Natural killer cell (primary cell): ENCODE results near the gene PHLDB2. TPM values are rescaled to one million over a fixed set of nuclear protein-coding genes. Genes with fewer than 3 reads are reported as not detected.
"Not testable (repeated sequence)": the region's sequence is repeated elsewhere in the genome, so short reads cannot be mapped to it uniquely, and the experiment has no call there.

Experiments
- ATAC-seq, 3 donors: fragments of 150-1000 bp in 2 of 3; fragments of 200-7000 bp in 1 of 3; cut with Tn5 transposase; 1 replicate in 1 of 3; 2 replicates in 2 of 3; pipeline ENCODE4 v1.10.0; 2021; ENCODE audit warnings: mild to moderate bottlenecking in 2 of 3, moderate library complexity in 2 of 3
- DNase-seq, 2 donors: peaks; one replicate each; pipeline versions ENCODE4 v3.0.0 to v3.0.0-alpha.2; 2013 to 2021; ENCODE audit warnings: mixed read lengths in 1 of 2
- H3K27ac ChIP-seq: one replicate; pipeline ENCODE4 v1.5.1; 2013; ENCODE audit warnings: mild to moderate bottlenecking, low read length
- H3K27me3 ChIP-seq: one replicate; pipeline ENCODE4 v1.6.1; 2013; ENCODE audit warnings: low read length; ENCODE audit not compliant: control insufficient read depth, insufficient read depth
- H3K36me3 ChIP-seq: one replicate; pipeline ENCODE4 v1.6.1; 2013; ENCODE audit warnings: low read length; ENCODE audit not compliant: control insufficient read depth, insufficient read depth
- H3K4me1 ChIP-seq: one replicate; pipeline ENCODE4 v1.6.1; 2013; ENCODE audit warnings: low read length; ENCODE audit not compliant: control insufficient read depth, insufficient read depth
- H3K4me3 ChIP-seq: one replicate; pipeline ENCODE4 v1.5.1; 2013; ENCODE audit warnings: low read length
- H3K9me3 ChIP-seq: one replicate; pipeline ENCODE4 v1.6.1; 2013; ENCODE audit warnings: low read length; ENCODE audit not compliant: control insufficient read depth, insufficient read depth
- H3K27ac Mint-ChIP-seq, 2 donors: one replicate each; pipeline ENCODE4 v1.8.0; 2022; ENCODE audit warnings: mild to moderate bottlenecking in 2 of 2, mixed read lengths in 2 of 2, moderate library complexity in 1 of 2
- H3K27me3 Mint-ChIP-seq, 2 donors: one replicate each; pipeline ENCODE4 v1.8.0; 2022; ENCODE audit warnings: low read depth in 2 of 2, mixed read lengths in 2 of 2
- H3K36me3 Mint-ChIP-seq: one replicate; pipeline ENCODE4 v1.8.0; 2022; ENCODE audit warnings: mixed read lengths
- H3K4me1 Mint-ChIP-seq, 2 donors: one replicate each; pipeline ENCODE4 v1.8.0; 2022; ENCODE audit warnings: mixed read lengths in 2 of 2
- H3K4me3 Mint-ChIP-seq: one replicate; pipeline ENCODE4 v1.8.0; 2022; ENCODE audit warnings: mild to moderate bottlenecking, moderate library complexity, mixed read lengths
- H3K9me3 Mint-ChIP-seq, 2 donors: one replicate each; pipeline ENCODE4 v1.8.0; 2022; ENCODE audit warnings: mixed read lengths in 2 of 2
- WGBS: methylation state at CpG from one replicate; pipeline ENCODE4 v1.1.7; 2013; ENCODE audit warnings: missing lambda C conversion rate; ENCODE audit not compliant: insufficient coverage; 5-methylcytosine and 5-hydroxymethylcytosine counted together
- intact Hi-C: fragments of 100-400 bp; cut with micrococcal nuclease; formaldehyde crosslinking; loops from one replicate; pipeline ENCODE4 v1.14.2; 2022
- total RNA-seq, 4 donors: library from RNA; stranded (reverse); fragments of 120-200 nt in 1 of 4; gene quantifications; one replicate each; pipeline versions ENCODE4 v1.2.3 to v1.2.4, GENCODE V29; 2013 to 2022
- TF ChIP-seq, protein P1 (sequence below): fragments of 200-600 bp; IDR thresholded peaks from one replicate; pipeline ENCODE4 v1.8.0; 2022; ENCODE audit warnings: antibody characterized with exemption

Gene PHLDB2
- total RNA-seq, 3 donors from 2014 or later (not counting 1 experiment from before 2014, with no cell fraction given) = 63.3 to 93.4 (median 64.0) TPM

DNA sequence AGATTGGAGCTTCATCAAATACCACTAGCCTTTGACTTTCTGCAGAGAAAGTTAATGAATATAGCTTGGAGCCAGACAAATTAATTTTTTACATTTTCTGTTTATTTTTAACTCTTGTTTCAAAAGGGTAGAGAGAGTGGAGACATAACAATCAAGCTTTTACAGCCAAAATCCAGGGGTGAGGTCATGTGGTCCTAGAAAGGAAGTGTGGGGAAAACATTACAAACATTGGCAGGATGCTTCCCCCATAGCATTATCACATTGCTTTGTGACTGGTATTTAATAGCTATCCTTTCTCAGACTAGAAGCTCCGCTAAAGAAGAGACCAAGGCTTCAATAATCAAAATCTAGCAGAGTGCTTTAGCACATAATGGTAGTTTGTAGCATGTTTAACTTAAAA, 46.4 kb upstream of the PHLDB2 start:
- H3K4me3 Mint-ChIP-seq = no peak overlapping the region
- H3K9me3 ChIP-seq = peaks cover 6% of the 10 kb centered on the region

DNA sequence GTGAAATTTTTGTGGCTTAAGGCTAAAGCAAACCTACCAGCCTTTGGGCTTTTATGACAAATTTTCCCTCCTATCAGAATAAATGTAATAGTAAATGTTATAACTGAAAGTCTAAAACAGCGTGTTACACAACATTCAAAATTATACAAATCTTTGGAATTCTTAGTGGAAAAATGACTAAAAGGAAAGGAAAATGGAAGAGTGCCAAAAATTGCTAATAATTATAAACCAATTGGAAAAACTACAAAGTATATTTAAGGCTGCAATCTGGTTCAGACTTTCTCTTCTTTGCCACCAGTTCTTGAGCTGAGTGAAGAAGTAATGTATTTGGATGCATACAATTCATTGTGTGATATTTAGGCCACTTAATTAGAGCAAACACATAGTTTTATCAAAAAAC, 45.6 kb upstream of the PHLDB2 start:
- H3K9me3 Mint-ChIP-seq = no peaks in the 10 kb centered on the region
- H3K36me3 ChIP-seq = no peaks in the 10 kb centered on the region
- no peak overlapping the region for H3K4me3 Mint-ChIP-seq
- no peaks in the 10 kb centered on the region for H3K27me3 ChIP-seq
- no CpG with 5 or more reads among the region's 1 CpG for WGBS
- peaks cover 6% of the 10 kb centered on the region for H3K9me3 ChIP-seq
- H3K36me3 Mint-ChIP-seq = no peaks in the 10 kb centered on the region
- no peak overlapping the region for H3K27ac ChIP-seq
- no peaks in the 10 kb centered on the region for H3K27me3 Mint-ChIP-seq
- no peaks in the 10 kb centered on the region for H3K4me1 ChIP-seq
- ATAC-seq (no peak), DNase-seq (no peak)
- no peaks in the 10 kb centered on the region for H3K4me1 Mint-ChIP-seq
- intact Hi-C loops = no loop called here
- H3K27ac Mint-ChIP-seq = no peak overlapping the region
- H3K4me3 ChIP-seq = no peak overlapping the region
- TF ChIP-seq, protein P1, sequence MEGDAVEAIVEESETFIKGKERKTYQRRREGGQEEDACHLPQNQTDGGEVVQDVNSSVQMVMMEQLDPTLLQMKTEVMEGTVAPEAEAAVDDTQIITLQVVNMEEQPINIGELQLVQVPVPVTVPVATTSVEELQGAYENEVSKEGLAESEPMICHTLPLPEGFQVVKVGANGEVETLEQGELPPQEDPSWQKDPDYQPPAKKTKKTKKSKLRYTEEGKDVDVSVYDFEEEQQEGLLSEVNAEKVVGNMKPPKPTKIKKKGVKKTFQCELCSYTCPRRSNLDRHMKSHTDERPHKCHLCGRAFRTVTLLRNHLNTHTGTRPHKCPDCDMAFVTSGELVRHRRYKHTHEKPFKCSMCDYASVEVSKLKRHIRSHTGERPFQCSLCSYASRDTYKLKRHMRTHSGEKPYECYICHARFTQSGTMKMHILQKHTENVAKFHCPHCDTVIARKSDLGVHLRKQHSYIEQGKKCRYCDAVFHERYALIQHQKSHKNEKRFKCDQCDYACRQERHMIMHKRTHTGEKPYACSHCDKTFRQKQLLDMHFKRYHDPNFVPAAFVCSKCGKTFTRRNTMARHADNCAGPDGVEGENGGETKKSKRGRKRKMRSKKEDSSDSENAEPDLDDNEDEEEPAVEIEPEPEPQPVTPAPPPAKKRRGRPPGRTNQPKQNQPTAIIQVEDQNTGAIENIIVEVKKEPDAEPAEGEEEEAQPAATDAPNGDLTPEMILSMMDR = no peak

More for the DNA sequence above, 46.4 kb upstream of the PHLDB2 start:
- WGBS = no CpG with 5 or more reads among the region's 1 CpG
- TF ChIP-seq, protein P1 = no peak
- Histone ChIP-seq H3K27me3 (no peaks in the 10 kb centered on the region), H3K36me3 (no peaks in the 10 kb centered on the region), H3K4me1 (no peaks in the 10 kb centered on the region), H3K4me3 (no peak overlapping the region), H3K27ac (no peak overlapping the region)
- intact Hi-C loops = no loop called here
- H3K27me3 Mint-ChIP-seq = no peaks in the 10 kb centered on the region
- no peak overlapping the region for H3K27ac Mint-ChIP-seq
- DNase-seq (no peak), ATAC-seq (no peak)
- no peaks in the 10 kb centered on the region for H3K9me3 Mint-ChIP-seq
- no peaks in the 10 kb centered on the region for H3K4me1 Mint-ChIP-seq
- H3K36me3 Mint-ChIP-seq = no peaks in the 10 kb centered on the region

DNA sequence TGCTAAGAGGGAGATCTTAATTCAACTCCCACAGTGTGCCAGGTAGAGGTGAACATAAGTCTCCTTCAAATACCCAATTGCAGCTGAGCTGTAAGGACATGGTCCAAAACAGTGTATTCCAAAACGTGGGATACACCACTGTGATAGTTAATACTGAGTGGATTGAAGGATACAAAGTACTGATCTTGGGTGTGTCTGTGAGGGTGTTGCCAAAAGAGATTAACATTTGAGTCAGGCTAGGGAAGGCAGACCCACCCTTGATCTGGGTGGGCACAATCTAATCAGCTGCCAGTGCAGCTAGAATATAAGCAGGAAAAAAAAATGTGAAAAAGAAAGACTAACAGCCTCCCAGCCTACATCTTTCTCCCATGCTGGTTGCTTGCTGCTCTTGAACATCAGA, 45.1 kb upstream of the PHLDB2 start:
- Mint-ChIP-seq H3K9me3 (peaks cover 0 to 3% of the 10 kb centered on the region in 2 donors), H3K36me3 (no peaks in the 10 kb centered on the region), H3K4me3 (no peak overlapping the region), H3K27me3 (no peaks in the 10 kb centered on the region), H3K27ac (no peak overlapping the region), H3K4me1 (no peaks in the 10 kb centered on the region)
- no peak for DNase-seq
- 63% methylated on average over 1 of the region's 1 CpG for WGBS
- no peaks in the 10 kb centered on the region for H3K4me1 ChIP-seq
- no peaks in the 10 kb centered on the region for H3K36me3 ChIP-seq
- no peaks in the 10 kb centered on the region for H3K27me3 ChIP-seq
- intact Hi-C loops = no loop called here
- H3K4me3 ChIP-seq = no peak overlapping the region
- TF ChIP-seq, protein P1 = no peak
- H3K9me3 ChIP-seq = peaks cover 6% of the 10 kb centered on the region
- no peak overlapping the region for H3K27ac ChIP-seq
- no peak for ATAC-seq

DNA sequence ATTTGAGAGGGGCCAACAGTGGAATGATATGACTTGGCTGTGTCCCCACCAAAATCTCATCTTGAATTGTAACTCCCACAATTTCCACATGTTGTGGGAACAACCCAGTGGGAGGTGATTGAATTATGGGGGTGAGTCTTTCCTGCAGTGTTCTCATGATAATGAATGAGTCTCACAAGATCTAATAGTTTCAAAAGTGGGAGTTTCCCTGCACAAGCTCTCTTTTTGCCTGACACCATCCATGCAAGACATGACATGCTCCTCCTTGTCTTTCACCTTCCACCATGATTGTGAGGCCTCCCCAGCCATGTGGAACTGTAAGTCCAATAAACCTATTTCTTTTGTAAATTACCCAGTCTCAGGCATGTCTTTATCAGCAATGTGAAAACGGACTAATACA, 42.3 kb upstream of the PHLDB2 start:
- H3K4me1 ChIP-seq, H3K27me3 Mint-ChIP-seq, H3K36me3 Mint-ChIP-seq, DNase-seq, intact Hi-C loops, H3K9me3 Mint-ChIP-seq, H3K4me1 Mint-ChIP-seq, H3K4me3 ChIP-seq, H3K27ac ChIP-seq, H3K27me3 ChIP-seq, ATAC-seq, H3K4me3 Mint-ChIP-seq, H3K27ac Mint-ChIP-seq, H3K9me3 ChIP-seq, H3K36me3 ChIP-seq: not testable (repeated sequence)
- 91% methylated on average over 1 of the region's 1 CpG for WGBS
